Measurements from ENCODE around the gene PKD1L1. TPM values are rescaled to one million over a fixed set of nuclear protein-coding genes. Genes with fewer than 3 reads are reported as not detected.

PKD1L1 gene
- total RNA-seq, 2 donors from 2014 or later = 0.13 to 0.20 TPM

DNA sequence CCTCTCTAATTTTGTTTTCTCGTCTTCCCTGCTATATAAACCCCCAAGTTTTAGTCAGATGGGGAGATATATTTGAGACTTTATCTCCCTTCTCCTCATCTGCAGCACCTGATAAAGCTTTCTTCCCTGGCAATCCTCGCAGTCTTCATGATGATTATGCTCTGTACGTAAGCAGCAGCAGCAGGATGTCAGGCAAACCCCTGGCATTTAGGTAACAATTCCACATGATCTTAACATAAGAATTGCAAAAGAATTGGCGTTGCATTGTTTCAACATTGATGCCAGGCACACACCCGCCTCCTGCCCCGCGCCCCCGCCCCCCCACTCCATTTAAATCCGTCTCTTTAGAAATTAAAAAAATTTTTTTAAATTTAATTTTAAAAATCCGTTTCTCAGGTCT lies 6.1 kb downstream of the PKD1L1 start:
- Histone ChIP-seq H3K4me3 (ENCODE audit: low read length) (no peak overlapping the region), H3K9ac (ENCODE audit: extremely low read depth, low read length, poor library complexity, severe bottlenecking) (no peak overlapping the region), H3K9me3 (ENCODE audit: control insufficient read depth, low read length) (no peaks in the 10 kb centered on the region), H3K27ac (ENCODE audit: low read depth, low read length) (no peak overlapping the region), H3K27me3 (ENCODE audit: control insufficient read depth, insufficient read depth, low read length, poor library complexity, severe bottlenecking) (no peaks in the 10 kb centered on the region), H3K4me1 (ENCODE audit: control insufficient read depth, insufficient read depth, low read length) (no peaks in the 10 kb centered on the region), H3K36me3 (ENCODE audit: control insufficient read depth, insufficient read depth, low read length) (no peaks in the 10 kb centered on the region)
- H3K27me3 Mint-ChIP-seq (ENCODE audit: insufficient read depth) = no peaks in the 10 kb centered on the region
- no peak overlapping the region for H3K27ac Mint-ChIP-seq
- H3K4me1 Mint-ChIP-seq = peaks cover 25% of the 10 kb centered on the region
- H3K4me3 Mint-ChIP-seq = no peak overlapping the region
- TF ChIP-seq, protein P1, sequence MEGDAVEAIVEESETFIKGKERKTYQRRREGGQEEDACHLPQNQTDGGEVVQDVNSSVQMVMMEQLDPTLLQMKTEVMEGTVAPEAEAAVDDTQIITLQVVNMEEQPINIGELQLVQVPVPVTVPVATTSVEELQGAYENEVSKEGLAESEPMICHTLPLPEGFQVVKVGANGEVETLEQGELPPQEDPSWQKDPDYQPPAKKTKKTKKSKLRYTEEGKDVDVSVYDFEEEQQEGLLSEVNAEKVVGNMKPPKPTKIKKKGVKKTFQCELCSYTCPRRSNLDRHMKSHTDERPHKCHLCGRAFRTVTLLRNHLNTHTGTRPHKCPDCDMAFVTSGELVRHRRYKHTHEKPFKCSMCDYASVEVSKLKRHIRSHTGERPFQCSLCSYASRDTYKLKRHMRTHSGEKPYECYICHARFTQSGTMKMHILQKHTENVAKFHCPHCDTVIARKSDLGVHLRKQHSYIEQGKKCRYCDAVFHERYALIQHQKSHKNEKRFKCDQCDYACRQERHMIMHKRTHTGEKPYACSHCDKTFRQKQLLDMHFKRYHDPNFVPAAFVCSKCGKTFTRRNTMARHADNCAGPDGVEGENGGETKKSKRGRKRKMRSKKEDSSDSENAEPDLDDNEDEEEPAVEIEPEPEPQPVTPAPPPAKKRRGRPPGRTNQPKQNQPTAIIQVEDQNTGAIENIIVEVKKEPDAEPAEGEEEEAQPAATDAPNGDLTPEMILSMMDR (conservative IDR thresholded peaks at IDR 0.05) = no peak
- no peaks in the 10 kb centered on the region for H3K36me3 Mint-ChIP-seq (ENCODE audit: low read depth)
- no peak for DNase-seq
- 80 to 96% methylated on average over 3 to 10 of the region's 10 CpGs for WGBS, 2 experiments (ENCODE audit: insufficient coverage in 1 of 2, insufficient read length in 1 of 2)
- H3K9me3 Mint-ChIP-seq = no peaks in the 10 kb centered on the region

DNA sequence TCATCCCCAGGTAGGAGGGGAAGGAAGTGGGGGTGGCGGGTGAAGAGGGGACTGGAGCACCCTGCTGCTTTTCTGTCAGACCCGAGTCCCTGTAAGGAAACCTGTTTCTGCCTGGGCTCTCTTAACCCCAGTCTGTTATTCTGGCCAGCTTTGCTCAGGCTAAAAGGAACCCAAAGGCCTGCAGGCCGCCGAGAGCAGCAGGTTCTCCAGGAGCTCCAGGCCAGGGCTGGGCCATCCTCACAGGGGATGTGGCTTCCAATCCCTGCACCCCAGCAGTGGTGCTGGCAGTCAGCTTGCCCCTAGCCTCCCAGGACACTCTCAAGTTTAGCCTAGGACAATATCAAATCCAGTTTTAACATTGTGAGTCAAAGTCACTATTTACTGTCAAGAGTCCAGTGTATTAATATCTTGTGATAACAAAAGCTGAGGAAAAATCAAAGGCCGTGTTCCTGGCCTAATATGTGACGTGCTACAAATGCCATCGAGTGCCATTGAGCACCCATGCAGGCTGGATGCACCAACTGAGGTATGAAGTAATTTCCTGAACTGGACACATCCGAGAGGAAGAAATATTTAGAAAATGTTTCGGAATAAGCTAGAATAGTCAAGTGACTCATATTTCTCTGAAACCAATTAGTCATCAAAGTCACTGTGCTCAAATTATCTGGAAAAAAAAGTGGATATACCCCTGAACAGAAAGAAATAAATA lies 7.0 kb downstream of the PKD1L1 start:
- no peaks in the 10 kb centered on the region for H3K4me1 ChIP-seq (ENCODE audit: control insufficient read depth, insufficient read depth, low read length)
- H3K4me3 ChIP-seq (ENCODE audit: low read length) = no peak overlapping the region
- H3K27ac ChIP-seq (ENCODE audit: low read depth, low read length) = no peak overlapping the region
- Mint-ChIP-seq H3K4me1 (peaks cover 32% of the 10 kb centered on the region), H3K27ac (no peak overlapping the region), H3K9me3 (no peaks in the 10 kb centered on the region), H3K4me3 (no peak overlapping the region), H3K36me3 (ENCODE audit: low read depth) (no peaks in the 10 kb centered on the region), H3K27me3 (ENCODE audit: insufficient read depth) (no peaks in the 10 kb centered on the region)
- WGBS, 2 experiments (ENCODE audit: insufficient coverage in 1 of 2, insufficient read length in 1 of 2) = 87 to 97% methylated on average over 4 to 9 of the region's 9 CpGs
- no peaks in the 10 kb centered on the region for H3K36me3 ChIP-seq (ENCODE audit: control insufficient read depth, insufficient read depth, low read length)
- no peaks in the 10 kb centered on the region for H3K9me3 ChIP-seq (ENCODE audit: control insufficient read depth, low read length)
- H3K9ac ChIP-seq (ENCODE audit: extremely low read depth, low read length, poor library complexity, severe bottlenecking) = no peak overlapping the region
- TF ChIP-seq, protein P1 (conservative IDR thresholded peaks at IDR 0.05) = no peak
- DNase-seq = no peak
- H3K27me3 ChIP-seq (ENCODE audit: control insufficient read depth, insufficient read depth, low read length, poor library complexity, severe bottlenecking) = no peaks in the 10 kb centered on the region

- Histone ChIP-seq H3K4me1 (ENCODE audit: control insufficient read depth, insufficient read depth, low read length) (no peaks in the 10 kb centered on the region), H3K27me3 (ENCODE audit: control insufficient read depth, insufficient read depth, low read length, poor library complexity, severe bottlenecking) (no peaks in the 10 kb centered on the region), H3K27ac (ENCODE audit: low read depth, low read length) (no peak overlapping the region), H3K9ac (ENCODE audit: extremely low read depth, low read length, poor library complexity, severe bottlenecking) (no peak overlapping the region), H3K9me3 (ENCODE audit: control insufficient read depth, low read length) (no peaks in the 10 kb centered on the region), H3K4me3 (ENCODE audit: low read length) (no peak overlapping the region), H3K36me3 (ENCODE audit: control insufficient read depth, insufficient read depth, low read length) (no peaks in the 10 kb centered on the region)
- Mint-ChIP-seq H3K36me3 (ENCODE audit: low read depth) (no peaks in the 10 kb centered on the region), H3K27ac (no peak overlapping the region), H3K27me3 (ENCODE audit: insufficient read depth) (no peaks in the 10 kb centered on the region), H3K4me3 (no peak overlapping the region), H3K4me1 (peaks cover 34% of the 10 kb centered on the region), H3K9me3 (no peaks in the 10 kb centered on the region)
- TF ChIP-seq, protein P1 (conservative IDR thresholded peaks at IDR 0.05) = no peak
- DNase-seq = no peak
- 86 to 91% methylated on average over 7 to 14 of the region's 14 CpGs for WGBS, 2 experiments (ENCODE audit: insufficient coverage in 1 of 2, insufficient read length in 1 of 2)
These were observed 7.9 kb downstream of the PKD1L1 start for GRCh38 chr7:47940088-47941013.
